Endometrium (tissue), 2 donors: ENCODE results near the gene ASF1A.

Experiments
- FAIRE-seq: peaks from 2 replicates; lab custom pipeline; 2012; peaks lifted over from hg19 to GRCh38; lab: Jason Lieb, UNC
- donor health status: control.
- donor health status: control.

The ASF1A gene

GRCh38 chr6:118913161-118913560, 19.2 kb downstream of the ASF1A start:
- no peak for FAIRE-seq

- FAIRE-seq: no peak
These were observed 20.6 kb downstream of the ASF1A start for GRCh38 chr6:118914598-118914997.

GRCh38 chr6:118917546-118918328, 23.8 kb downstream of the ASF1A start:
- FAIRE-seq: no peak

GRCh38 chr6:118918329-118918725, 24.4 kb downstream of the ASF1A start:
- no peak for FAIRE-seq

- FAIRE-seq: no peak
These were observed 27.1 kb downstream of the ASF1A start for GRCh38 chr6:118921084-118921483.

GRCh38 chr6:118923035-118923434, 29.1 kb downstream of the ASF1A start:
- no peak for FAIRE-seq

GRCh38 chr6:118930680-118931079, 36.7 kb downstream of the ASF1A start:
- FAIRE-seq: no peak

- FAIRE-seq: no peak
These were observed 37.5 kb downstream of the ASF1A start for GRCh38 chr6:118931436-118931835.

GRCh38 chr6:118932421-118932820, 38.5 kb downstream of the ASF1A start:
- FAIRE-seq: no peak

- FAIRE-seq: no peak
These were observed 40.0 kb downstream of the ASF1A start for GRCh38 chr6:118933855-118934460.

GRCh38 chr6:118934461-118935330, 40.7 kb downstream of the ASF1A start, which contains the start of gene MCM9:
Gene MCM9 (minus strand): TSS chr6:118935159. CDS start chr6:118931723, 3,436 bp downstream.
- no peak for FAIRE-seq

GRCh38 chr6:118935331-118935668, 41.3 kb downstream of the ASF1A start:
- no peak for FAIRE-seq

GRCh38 chr6:118935978-118936703, 42.2 kb downstream of the ASF1A start:
- FAIRE-seq: no peak

- no peak for FAIRE-seq
These were observed 45.7 kb downstream of the ASF1A start for GRCh38 chr6:118939683-118940082.

- FAIRE-seq: no peak
These were observed 46.8 kb downstream of the ASF1A start for GRCh38 chr6:118940770-118941169.

- no peak for FAIRE-seq
These were observed 51.3 kb downstream of the ASF1A start for GRCh38 chr6:118945217-118945616.

- FAIRE-seq: no peak
These were observed 58.7 kb downstream of the ASF1A start for GRCh38 chr6:118952683-118953082.

GRCh38 chr6:118953391-118953790, 59.4 kb downstream of the ASF1A start:
- FAIRE-seq: no peak
